ENCODE measurements around the gene HECTD2.
A peak's percentile ranks its signal among the peaks of the same experiment; 100 is the strongest.

The HECTD2 gene

DNA sequence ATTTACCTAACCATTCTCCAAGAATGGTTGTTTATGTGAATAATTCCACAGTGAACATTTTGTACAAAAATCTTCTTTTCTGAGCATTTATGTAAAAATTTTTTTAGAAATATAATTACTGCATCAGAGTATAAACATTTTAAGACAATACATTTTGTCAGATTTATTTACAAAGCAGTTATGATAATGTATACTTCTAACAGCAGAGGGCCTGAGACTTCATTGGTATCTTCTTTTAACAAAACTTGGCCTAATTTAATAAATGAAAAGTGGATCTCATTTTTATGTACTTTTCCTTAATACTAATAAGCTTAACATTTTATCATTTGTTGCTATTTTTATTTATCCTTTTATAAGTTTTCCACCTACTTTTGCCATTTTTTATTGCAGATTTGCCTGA, 69.4 kb downstream of the HECTD2 start:
- H3K27ac ChIP-seq (ENCODE audit: low read length): no peak overlapping the region
- no peaks in the 10 kb centered on the region for H3K9me3 ChIP-seq (ENCODE audit: control insufficient read depth in 1 of 2, low read length in 2 of 2)
- no peaks in the 10 kb centered on the region for H3K27me3 ChIP-seq (ENCODE audit: low read depth, low read length)
- H3K36me3 ChIP-seq (ENCODE audit: control insufficient read depth in 1 of 2, insufficient read depth in 2 of 2, low read length in 2 of 2): peaks cover 0 to 14% of the 10 kb centered on the region in 2 donors
- H3K4me3 ChIP-seq (ENCODE audit: low read depth in 1 of 2, low read length in 2 of 2): no peak overlapping the region
- H3K4me1 ChIP-seq (ENCODE audit: control insufficient read depth in 1 of 2, insufficient read depth in 2 of 2, low read length in 2 of 2): no peaks in the 10 kb centered on the region

- Histone ChIP-seq H3K27me3 (ENCODE audit: low read depth, low read length) (no peaks in the 10 kb centered on the region), H3K9me3 (ENCODE audit: control insufficient read depth in 1 of 2, low read length in 2 of 2) (no peaks in the 10 kb centered on the region), H3K4me1 (ENCODE audit: control insufficient read depth in 1 of 2, insufficient read depth in 2 of 2, low read length in 2 of 2) (no peaks in the 10 kb centered on the region), H3K36me3 (ENCODE audit: control insufficient read depth in 1 of 2, insufficient read depth in 2 of 2, low read length in 2 of 2) (peaks cover 0 to 6% of the 10 kb centered on the region in 2 donors), H3K27ac (ENCODE audit: low read length) (no peak overlapping the region), H3K4me3 (ENCODE audit: low read depth in 1 of 2, low read length in 2 of 2) (no peak overlapping the region)
Measured at GRCh38 chr10:91487911-91488582, 77.9 kb downstream of the HECTD2 start.

DNA sequence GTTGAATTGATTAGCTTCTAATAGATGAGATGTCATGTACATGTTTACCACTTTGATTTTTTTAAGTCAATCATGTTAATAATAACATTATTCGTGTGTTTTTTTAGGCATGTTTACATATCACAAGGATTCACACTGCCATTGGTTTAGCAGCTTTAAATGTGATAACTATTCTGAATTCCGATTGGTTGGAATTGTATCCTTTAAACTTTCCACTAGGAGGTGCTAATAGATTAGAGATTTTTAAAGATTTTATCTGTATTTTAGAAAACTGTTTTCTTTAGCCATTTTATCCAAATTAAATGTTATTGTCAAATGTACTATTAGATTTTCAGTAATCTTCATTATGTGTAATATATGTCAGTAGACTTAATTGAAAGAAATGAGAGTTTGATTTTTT, 83.2 kb downstream of the HECTD2 start:
- Histone ChIP-seq H3K4me3 (ENCODE audit: low read depth in 1 of 2, low read length in 2 of 2) (no peak overlapping the region), H3K9me3 (ENCODE audit: control insufficient read depth in 1 of 2, low read length in 2 of 2) (no peaks in the 10 kb centered on the region), H3K4me1 (ENCODE audit: control insufficient read depth in 1 of 2, insufficient read depth in 2 of 2, low read length in 2 of 2) (no peaks in the 10 kb centered on the region), H3K36me3 (ENCODE audit: control insufficient read depth in 1 of 2, insufficient read depth in 2 of 2, low read length in 2 of 2) (no peaks in the 10 kb centered on the region), H3K27ac (ENCODE audit: low read length) (no peak overlapping the region), H3K27me3 (ENCODE audit: low read depth, low read length) (no peaks in the 10 kb centered on the region)

DNA sequence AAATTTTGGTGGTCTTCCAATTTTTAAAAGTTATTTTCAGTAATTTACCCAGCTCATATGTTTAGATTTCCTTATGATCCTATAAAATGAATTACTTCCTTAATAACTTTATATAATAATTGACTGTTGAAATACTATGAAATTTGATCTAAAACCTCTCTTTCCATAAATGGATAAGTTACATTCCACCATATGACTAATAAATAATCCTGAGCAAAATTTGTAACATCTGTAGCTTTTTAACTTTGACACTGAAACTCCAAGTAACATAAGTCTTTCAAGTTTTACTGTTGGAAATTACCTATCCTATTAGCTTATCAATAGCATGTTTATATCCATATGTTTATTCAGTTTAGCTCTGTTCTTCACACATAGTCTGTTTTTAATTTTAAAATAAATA, 85.3 kb downstream of the HECTD2 start:
- Histone ChIP-seq H3K27ac (ENCODE audit: low read length) (no peak overlapping the region), H3K27me3 (ENCODE audit: low read depth, low read length) (no peaks in the 10 kb centered on the region), H3K9me3 (ENCODE audit: control insufficient read depth in 1 of 2, low read length in 2 of 2) (no peaks in the 10 kb centered on the region)

GRCh38 chr10:91496016-91496415, 85.9 kb downstream of the HECTD2 start:
- no peak overlapping the region for H3K4me3 ChIP-seq (ENCODE audit: low read depth in 1 of 2, low read length in 2 of 2)
- peaks cover 0 to 5% of the 10 kb centered on the region in 2 donors for H3K36me3 ChIP-seq (ENCODE audit: control insufficient read depth in 1 of 2, insufficient read depth in 2 of 2, low read length in 2 of 2)
- no peaks in the 10 kb centered on the region for H3K4me1 ChIP-seq (ENCODE audit: control insufficient read depth in 1 of 2, insufficient read depth in 2 of 2, low read length in 2 of 2)
- H3K27me3 ChIP-seq (ENCODE audit: low read depth, low read length): no peaks in the 10 kb centered on the region
- H3K27ac ChIP-seq (ENCODE audit: low read length): no peak overlapping the region
- H3K9me3 ChIP-seq (ENCODE audit: control insufficient read depth in 1 of 2, low read length in 2 of 2): no peaks in the 10 kb centered on the region

More for the DNA sequence above, 85.3 kb downstream of the HECTD2 start:
- H3K4me1 ChIP-seq (ENCODE audit: control insufficient read depth in 1 of 2, insufficient read depth in 2 of 2, low read length in 2 of 2): no peaks in the 10 kb centered on the region
- no peak overlapping the region for H3K4me3 ChIP-seq (ENCODE audit: low read depth in 1 of 2, low read length in 2 of 2)
- peaks cover 0 to 5% of the 10 kb centered on the region in 2 donors for H3K36me3 ChIP-seq (ENCODE audit: control insufficient read depth in 1 of 2, insufficient read depth in 2 of 2, low read length in 2 of 2)

DNA sequence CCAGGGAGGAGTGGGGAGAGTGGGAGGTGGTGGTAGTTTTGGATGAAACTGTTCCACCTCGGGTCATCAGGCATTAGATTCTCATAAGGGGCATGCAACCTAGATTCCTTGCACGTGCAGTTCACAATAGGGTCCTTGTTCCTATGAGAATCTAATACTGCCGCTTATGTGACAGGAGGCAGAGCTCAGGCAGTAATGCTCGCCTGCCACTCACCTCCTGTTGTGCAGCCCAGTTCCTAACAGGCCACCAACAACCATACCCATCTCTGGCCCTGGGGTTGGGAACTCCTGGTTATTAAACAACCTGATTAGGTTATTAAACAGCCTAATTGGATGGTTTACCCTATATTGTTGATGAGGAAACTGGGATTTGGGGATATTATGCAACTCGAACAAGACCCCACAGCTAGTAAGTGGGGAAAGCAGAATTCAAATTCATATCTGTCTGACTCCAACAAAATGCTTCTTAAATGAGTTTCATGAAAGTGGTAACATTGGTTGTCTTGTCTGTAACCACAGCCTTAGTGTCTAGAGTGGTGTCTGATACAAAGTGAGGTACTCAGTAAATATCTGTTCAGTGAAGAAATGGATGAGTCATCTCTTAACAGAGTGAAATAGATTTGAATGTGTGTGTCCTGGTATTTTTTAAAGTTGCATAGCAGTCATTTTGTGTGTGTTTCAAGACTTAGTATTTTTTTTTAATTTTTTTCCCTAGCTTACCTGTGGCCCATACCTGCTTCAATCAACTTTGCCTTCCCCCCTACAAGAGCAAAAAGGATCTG, 101.6 kb downstream of the HECTD2 start:
- Histone ChIP-seq H3K9me3 (ENCODE audit: control insufficient read depth in 1 of 2, low read length in 2 of 2) (no peaks in the 10 kb centered on the region), H3K4me3 (ENCODE audit: low read depth in 1 of 2, low read length in 2 of 2) (no peak overlapping the region), H3K27ac (ENCODE audit: low read length) (peak overlapping the region; percentile 46)

GRCh38 chr10:91512458-91512857, 102.3 kb downstream of the HECTD2 start:
- H3K27me3 ChIP-seq (ENCODE audit: low read depth, low read length): no peaks in the 10 kb centered on the region
- H3K9me3 ChIP-seq (ENCODE audit: control insufficient read depth in 1 of 2, low read length in 2 of 2): no peaks in the 10 kb centered on the region
- no peak overlapping the region for H3K4me3 ChIP-seq (ENCODE audit: low read depth in 1 of 2, low read length in 2 of 2)
- H3K27ac ChIP-seq (ENCODE audit: low read length): no peak overlapping the region
- H3K4me1 ChIP-seq (ENCODE audit: control insufficient read depth in 1 of 2, insufficient read depth in 2 of 2, low read length in 2 of 2): peaks cover 0 to 23% of the 10 kb centered on the region in 2 donors
- no peaks in the 10 kb centered on the region for H3K36me3 ChIP-seq (ENCODE audit: control insufficient read depth in 1 of 2, insufficient read depth in 2 of 2, low read length in 2 of 2)

More for the DNA sequence above, 101.6 kb downstream of the HECTD2 start:
- peaks cover 0 to 23% of the 10 kb centered on the region in 2 donors for H3K4me1 ChIP-seq (ENCODE audit: control insufficient read depth in 1 of 2, insufficient read depth in 2 of 2, low read length in 2 of 2)
- no peaks in the 10 kb centered on the region for H3K36me3 ChIP-seq (ENCODE audit: control insufficient read depth in 1 of 2, insufficient read depth in 2 of 2, low read length in 2 of 2)
- no peaks in the 10 kb centered on the region for H3K27me3 ChIP-seq (ENCODE audit: low read depth, low read length)

- Histone ChIP-seq H3K27ac (ENCODE audit: low read length) (no peak overlapping the region), H3K9me3 (ENCODE audit: control insufficient read depth in 1 of 2, low read length in 2 of 2) (peaks cover 0 to 2% of the 10 kb centered on the region in 2 donors), H3K4me3 (ENCODE audit: low read depth in 1 of 2, low read length in 2 of 2) (peak overlapping the region in 1 of 2 donors; percentile 0), H3K36me3 (ENCODE audit: control insufficient read depth in 1 of 2, insufficient read depth in 2 of 2, low read length in 2 of 2) (peaks cover 0 to 4% of the 10 kb centered on the region in 2 donors), H3K4me1 (ENCODE audit: control insufficient read depth in 1 of 2, insufficient read depth in 2 of 2, low read length in 2 of 2) (peaks cover 0 to 23% of the 10 kb centered on the region in 2 donors), H3K27me3 (ENCODE audit: low read depth, low read length) (no peaks in the 10 kb centered on the region)
Measured at GRCh38 chr10:91513598-91514424, 103.7 kb downstream of the HECTD2 start.

- Histone ChIP-seq H3K4me3 (ENCODE audit: low read depth in 1 of 2, low read length in 2 of 2) (no peak overlapping the region), H3K27me3 (ENCODE audit: low read depth, low read length) (no peaks in the 10 kb centered on the region), H3K9me3 (ENCODE audit: control insufficient read depth in 1 of 2, low read length in 2 of 2) (peaks cover 0 to 2% of the 10 kb centered on the region in 2 donors), H3K36me3 (ENCODE audit: control insufficient read depth in 1 of 2, insufficient read depth in 2 of 2, low read length in 2 of 2) (peaks cover 0 to 4% of the 10 kb centered on the region in 2 donors), H3K27ac (ENCODE audit: low read length) (no peak overlapping the region), H3K4me1 (ENCODE audit: control insufficient read depth in 1 of 2, insufficient read depth in 2 of 2, low read length in 2 of 2) (peaks cover 0 to 23% of the 10 kb centered on the region in 2 donors)
Measured at GRCh38 chr10:91514787-91515186, 104.6 kb downstream of the HECTD2 start.

DNA sequence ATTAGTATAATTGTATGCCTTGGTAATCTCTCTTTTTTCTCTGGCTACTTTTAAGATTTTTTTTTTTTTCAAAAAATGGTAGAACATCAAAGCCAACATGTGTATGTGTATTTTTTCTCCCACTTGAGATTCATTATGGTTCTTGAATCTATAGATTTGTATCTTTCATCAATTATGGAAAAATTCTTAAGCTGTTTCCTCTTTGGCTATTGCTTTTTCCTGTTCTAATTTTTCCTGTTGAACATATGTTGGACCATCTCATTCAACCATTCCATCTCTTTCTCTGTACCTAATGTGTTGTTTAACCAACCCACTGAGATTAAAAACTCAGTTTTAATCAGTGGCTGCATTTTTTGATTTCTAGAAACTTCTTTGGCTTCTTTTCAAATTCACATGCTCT, 107.2 kb downstream of the HECTD2 start:
- peaks cover 0 to 4% of the 10 kb centered on the region in 2 donors for H3K36me3 ChIP-seq (ENCODE audit: control insufficient read depth in 1 of 2, insufficient read depth in 2 of 2, low read length in 2 of 2)
- no peak overlapping the region for H3K27ac ChIP-seq (ENCODE audit: low read length)
- H3K4me1 ChIP-seq (ENCODE audit: control insufficient read depth in 1 of 2, insufficient read depth in 2 of 2, low read length in 2 of 2): peaks cover 6 to 23% of the 10 kb centered on the region in 2 donors
- H3K9me3 ChIP-seq (ENCODE audit: control insufficient read depth in 1 of 2, low read length in 2 of 2): peaks cover 0 to 2% of the 10 kb centered on the region in 2 donors
- no peak overlapping the region for H3K4me3 ChIP-seq (ENCODE audit: low read depth in 1 of 2, low read length in 2 of 2)
- no peaks in the 10 kb centered on the region for H3K27me3 ChIP-seq (ENCODE audit: low read depth, low read length)
